Vagina (tissue), 2 donors: ENCODE results near the gene EFTUD2. TPM values are rescaled to one million over a fixed set of nuclear protein-coding genes. Genes with fewer than 3 reads are reported as not detected.

Experiments used
- DNase-seq, 2 donors: peaks; one replicate each; pipeline ENCODE4 v3.0.0-alpha.2; 2017; ENCODE audit errors: extremely low spot score in 2 of 2
- H3K27ac ChIP-seq: fragments of 200-600 bp; sonication (generic); one replicate; pipeline ENCODE4 v1.5.1; 2019
- H3K27me3 ChIP-seq: fragments of 200-600 bp; sonication (generic); one replicate; pipeline ENCODE4 v1.5.1; 2019
- H3K36me3 ChIP-seq, 2 donors: fragments of 200-600 bp; sonication (generic); one replicate each; pipeline ENCODE4 v1.5.1; 2017 to 2019
- H3K4me1 ChIP-seq: fragments of 200-600 bp; sonication (generic); one replicate; pipeline ENCODE4 v1.5.1; 2019
- H3K4me3 ChIP-seq, 2 donors: fragments of 200-600 bp; sonication (generic); 1 replicate in 1 of 2; 2 replicates in 1 of 2; pipeline ENCODE4 v1.5.1; 2016 to 2019
- H3K9me3 ChIP-seq: fragments of 200-600 bp; sonication (generic); one replicate; pipeline ENCODE4 v1.5.1; 2019
- POLR2A ChIP-seq, 2 donors: fragments of 450-650 bp; IDR thresholded peaks; one replicate each; pipeline ENCODE4 v1.6.1; 2017; ENCODE audit warnings: antibody characterized with exemption in 2 of 2, mild to moderate bottlenecking in 2 of 2, moderate library complexity in 2 of 2
- POLR2AphosphoS5 ChIP-seq, 2 donors: sonication (generic); formaldehyde crosslinking; IDR thresholded peaks; one replicate each; pipeline ENCODE4 v1.9.0; 2017; ENCODE audit warnings: antibody characterized with exemption in 2 of 2, mild to moderate bottlenecking in 2 of 2, low read depth in 1 of 2; ENCODE audit not compliant: insufficient read depth in 1 of 2
- intact Hi-C: fragments of 100-400 bp; cut with DNase I; formaldehyde crosslinking; loops from one replicate; pipeline ENCODE4 v1.15.1; 2023
- microRNA-seq: library from miRNA; unstranded; fragments of <30 nt; microRNA quantifications from one replicate; pipeline ENCODE4, GENCODE V29; 2017; ENCODE audit warnings: borderline number of aligned reads, borderline replicate concordance
- small RNA-seq: library from RNA; depleted of rRNA; stranded (forward); fragments of <200 nt; gene quantifications from one replicate; pipeline ENCODE3, GENCODE V24; 2016
- total RNA-seq: library from RNA; depleted of rRNA; stranded (reverse); fragments of >200 nt; gene quantifications from one replicate; pipeline ENCODE4 v1.2.3, GENCODE V29; 2016
- TF ChIP-seq, protein P1 (sequence below), 3 experiments: fragments of 450-650 bp in 2 of 3; fragments of 200-600 bp in 1 of 3; sonication (generic) in 1 of 3; IDR thresholded peaks; one replicate each; pipeline ENCODE4 v1.5.1; 2017 to 2019; ENCODE audit warnings: antibody characterized with exemption in 3 of 3, mild to moderate bottlenecking in 2 of 3, moderate library complexity in 2 of 3

The EFTUD2 gene
- total RNA-seq, 1 donor from 2014 or later = 55.5 TPM

DNA sequence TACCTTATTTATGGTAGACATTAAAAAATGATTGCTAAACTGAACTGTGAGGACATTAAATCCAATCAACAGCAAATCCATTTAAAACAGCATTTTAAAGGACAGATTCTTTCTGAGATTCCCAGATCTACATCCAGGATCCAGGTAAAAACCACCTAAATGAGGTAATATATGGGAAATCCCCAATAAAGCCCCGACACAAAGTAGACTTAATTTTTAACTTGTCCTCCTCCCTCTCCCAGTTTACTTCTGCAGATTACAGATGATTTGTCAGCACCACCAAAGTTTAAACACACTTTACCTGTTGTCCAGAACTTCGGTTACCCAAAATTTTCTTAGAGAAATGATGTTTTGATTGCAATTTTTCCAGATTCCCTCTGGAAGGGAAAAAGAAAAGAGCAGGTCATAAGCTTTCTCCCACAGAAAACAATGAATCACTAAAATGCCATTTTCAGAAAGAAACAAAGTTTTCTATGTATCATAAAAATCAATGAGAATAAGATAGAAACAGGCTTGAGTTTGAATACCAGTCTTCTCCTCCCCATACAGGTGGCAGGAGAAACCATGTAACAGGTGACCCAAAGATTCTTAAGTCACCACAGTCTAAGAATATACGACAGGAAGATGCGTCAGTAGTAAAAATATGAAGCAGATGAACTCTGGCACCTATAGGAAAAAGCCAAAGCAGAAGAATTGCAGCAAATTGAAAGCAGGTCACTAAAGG is 92.0 kb downstream of the EFTUD2 start:
- no peak for TF ChIP-seq POLR2AphosphoS5 (IDR thresholded peaks at IDR 0.05; ENCODE audit: insufficient read depth in 1 of 2, low read depth in 1 of 2)
- TF ChIP-seq, protein P1, sequence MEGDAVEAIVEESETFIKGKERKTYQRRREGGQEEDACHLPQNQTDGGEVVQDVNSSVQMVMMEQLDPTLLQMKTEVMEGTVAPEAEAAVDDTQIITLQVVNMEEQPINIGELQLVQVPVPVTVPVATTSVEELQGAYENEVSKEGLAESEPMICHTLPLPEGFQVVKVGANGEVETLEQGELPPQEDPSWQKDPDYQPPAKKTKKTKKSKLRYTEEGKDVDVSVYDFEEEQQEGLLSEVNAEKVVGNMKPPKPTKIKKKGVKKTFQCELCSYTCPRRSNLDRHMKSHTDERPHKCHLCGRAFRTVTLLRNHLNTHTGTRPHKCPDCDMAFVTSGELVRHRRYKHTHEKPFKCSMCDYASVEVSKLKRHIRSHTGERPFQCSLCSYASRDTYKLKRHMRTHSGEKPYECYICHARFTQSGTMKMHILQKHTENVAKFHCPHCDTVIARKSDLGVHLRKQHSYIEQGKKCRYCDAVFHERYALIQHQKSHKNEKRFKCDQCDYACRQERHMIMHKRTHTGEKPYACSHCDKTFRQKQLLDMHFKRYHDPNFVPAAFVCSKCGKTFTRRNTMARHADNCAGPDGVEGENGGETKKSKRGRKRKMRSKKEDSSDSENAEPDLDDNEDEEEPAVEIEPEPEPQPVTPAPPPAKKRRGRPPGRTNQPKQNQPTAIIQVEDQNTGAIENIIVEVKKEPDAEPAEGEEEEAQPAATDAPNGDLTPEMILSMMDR (IDR thresholded peaks at IDR 0.05) = no peak
- no peak for TF ChIP-seq POLR2A (IDR thresholded peaks at IDR 0.05)
- Histone ChIP-seq H3K27ac (no peak overlapping the region), H3K4me3 (no peak overlapping the region), H3K36me3 (peaks cover 0 to 10% of the 10 kb centered on the region in 2 donors), H3K27me3 (no peaks in the 10 kb centered on the region), H3K4me1 (peaks cover 5% of the 10 kb centered on the region), H3K9me3 (no peaks in the 10 kb centered on the region)
- intact Hi-C loops = no loop called here
- DNase-seq = no peak

- H3K4me1 ChIP-seq = peaks cover 5% of the 10 kb centered on the region
- no peaks in the 10 kb centered on the region for H3K9me3 ChIP-seq
- TF ChIP-seq, protein P1 (IDR thresholded peaks at IDR 0.05) = no peak
- TF ChIP-seq POLR2AphosphoS5 (IDR thresholded peaks at IDR 0.05; ENCODE audit: insufficient read depth in 1 of 2, low read depth in 1 of 2) (peak in 1 of 2 donors; percentile 67), POLR2A (IDR thresholded peaks at IDR 0.05) (no peak)
- H3K27me3 ChIP-seq = no peaks in the 10 kb centered on the region
- peaks cover 0 to 10% of the 10 kb centered on the region in 2 donors for H3K36me3 ChIP-seq
- H3K27ac ChIP-seq = peak overlapping the region; percentile 54
- no peak for DNase-seq
- intact Hi-C loops = no loop called here
- H3K4me3 ChIP-seq = no peak overlapping the region
These were observed 94.7 kb downstream of the EFTUD2 start for GRCh38 chr17:44804302-44805089.

GRCh38 chr17:44801880-44802279 is 97.4 kb downstream of the EFTUD2 start:
- Histone ChIP-seq H3K4me3 (no peak overlapping the region), H3K27me3 (no peaks in the 10 kb centered on the region), H3K27ac (peak overlapping the region; percentile 19), H3K4me1 (no peaks in the 10 kb centered on the region), H3K9me3 (no peaks in the 10 kb centered on the region), H3K36me3 (peaks cover 0 to 10% of the 10 kb centered on the region in 2 donors)
- no peak for TF ChIP-seq POLR2AphosphoS5 (IDR thresholded peaks at IDR 0.05; ENCODE audit: insufficient read depth in 1 of 2, low read depth in 1 of 2)
- no peak for TF ChIP-seq POLR2A (IDR thresholded peaks at IDR 0.05)
- TF ChIP-seq, protein P1 (IDR thresholded peaks at IDR 0.05) = no peak
- intact Hi-C loops = no loop called here
- DNase-seq = no peak

Small RNAs within 50 kb of the gene (microRNA-seq; reads per million reads assigned to microRNA genes)
- not detected for gene MIR6783

Small RNAs within 50 kb of the gene (small RNA-seq; reads per million reads assigned to genes)
- not detected for gene CCDC103
- gene MIR6783 = not detected
- gene RN7SL405P = not detected

Other genes starting within 250 kb of the EFTUD2 start
- not detected for gene MEIOC, start 243.0 kb downstream of the EFTUD2 start, total RNA-seq
- gene CCDC43, start 209.7 kb downstream of the EFTUD2 start, total RNA-seq = 15.5 TPM
- gene DBF4B, start 190.8 kb downstream of the EFTUD2 start, total RNA-seq = 4.7 TPM
- 3.7 TPM for gene ADAM11, start 140.5 kb downstream of the EFTUD2 start, total RNA-seq
- 10.1 TPM for gene GJC1, start 69.2 kb downstream of the EFTUD2 start, total RNA-seq
- gene HIGD1B, start 51.6 kb downstream of the EFTUD2 start, total RNA-seq = not detected
- gene GFAP, start 16.1 kb upstream of the EFTUD2 start, total RNA-seq = not detected
- gene KIF18B, start 48.3 kb upstream of the EFTUD2 start, total RNA-seq = 0.74 TPM
- gene C1QL1, start 68.9 kb upstream of the EFTUD2 start, total RNA-seq = 6.9 TPM
- gene DCAKD, start 152.2 kb upstream of the EFTUD2 start, total RNA-seq = 54.5 TPM
- 49.4 TPM for gene NMT1, start 161.9 kb upstream of the EFTUD2 start, total RNA-seq
- gene PLCD3, start 233.1 kb upstream of the EFTUD2 start, total RNA-seq = 34.1 TPM
- 18.9 TPM for gene ACBD4, start 236.2 kb upstream of the EFTUD2 start, total RNA-seq
- gene HEXIM1, start 249.0 kb upstream of the EFTUD2 start, total RNA-seq = 27.5 TPM